Lower lobe of right lung (tissue), 2 donors: Measurements from ENCODE around the gene ENPP3. TPM values are rescaled to one million over a fixed set of nuclear protein-coding genes. Genes with fewer than 3 reads are reported as not detected.

Experiments
- ATAC-seq, 2 donors: fragments of 200-7000 bp; cut with Tn5 transposase; one replicate each; pipeline ENCODE4 v1.9.1; 2020 to 2022; ENCODE audit warnings: mild to moderate bottlenecking in 2 of 2, moderate library complexity in 2 of 2
- DNase-seq: peaks from one replicate; pipeline ENCODE4 v3.0.0-alpha.2; 2020
- H3K27ac ChIP-seq: fragments of 200-600 bp; one replicate; pipeline ENCODE4 v1.8.0; 2022
- H3K27me3 ChIP-seq: fragments of 200-600 bp; one replicate; pipeline ENCODE4 v1.8.0; 2022; ENCODE audit warnings: low read depth
- H3K36me3 ChIP-seq: fragments of 200-600 bp; one replicate; pipeline ENCODE4 v1.8.0; 2022; ENCODE audit warnings: mild to moderate bottlenecking
- H3K4me1 ChIP-seq: fragments of 200-600 bp; one replicate; pipeline ENCODE4 v1.8.0; 2022
- H3K4me3 ChIP-seq: fragments of 200-600 bp; one replicate; pipeline ENCODE4 v1.8.0; 2022; ENCODE audit warnings: mild to moderate bottlenecking
- H3K9me3 ChIP-seq: fragments of 200-600 bp; one replicate; pipeline ENCODE4 v1.8.0; 2022
- intact Hi-C: fragments of 100-400 bp; cut with DNase I; formaldehyde crosslinking; loops from one replicate; pipeline ENCODE4 v1.11.0; 2022
- total RNA-seq: library from RNA; stranded (reverse); fragmentation: NEBNext Ultra II Directional; extraction: Animal tissue kit (Norgen Biotek cat#: 25700); gene quantifications from one replicate; pipeline ENCODE4 v1.2.1, GENCODE V29; 2021
- TF ChIP-seq, protein P1 (sequence below): fragments of 200-600 bp; IDR thresholded peaks from one replicate; pipeline ENCODE4 v1.8.0; 2022; ENCODE audit warnings: antibody characterized with exemption, mild to moderate bottlenecking
- donor health status: DM: no; HTN: yes; CAD: no; lungs with severe emphysema.

Gene ENPP3
- total RNA-seq, 1 donor from 2014 or later, result 1.7 TPM

DNA sequence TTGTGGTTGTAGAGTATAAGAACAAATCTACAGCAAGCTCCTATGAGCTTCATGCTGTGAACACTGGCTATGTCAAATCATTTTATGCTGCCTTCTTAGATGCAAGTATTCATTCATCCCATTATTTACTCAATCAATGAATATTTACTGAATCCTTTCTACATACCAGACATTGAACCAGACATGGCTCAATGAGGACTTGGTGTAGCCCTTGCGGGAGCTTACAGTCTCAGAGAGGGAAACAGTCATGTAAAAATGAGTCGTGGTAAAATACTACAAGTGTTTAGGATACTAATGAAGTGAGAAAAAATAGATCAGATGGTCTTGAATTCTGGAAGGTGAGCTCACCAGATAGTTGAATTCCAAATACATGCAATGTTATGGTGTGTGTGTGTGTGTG, 125.9 kb downstream of the ENPP3 start:
- no peak for DNase-seq
- H3K36me3 ChIP-seq, result no peaks in the 10 kb centered on the region
- no peak overlapping the region for H3K27ac ChIP-seq
- no peak for ATAC-seq
- TF ChIP-seq, protein P1, sequence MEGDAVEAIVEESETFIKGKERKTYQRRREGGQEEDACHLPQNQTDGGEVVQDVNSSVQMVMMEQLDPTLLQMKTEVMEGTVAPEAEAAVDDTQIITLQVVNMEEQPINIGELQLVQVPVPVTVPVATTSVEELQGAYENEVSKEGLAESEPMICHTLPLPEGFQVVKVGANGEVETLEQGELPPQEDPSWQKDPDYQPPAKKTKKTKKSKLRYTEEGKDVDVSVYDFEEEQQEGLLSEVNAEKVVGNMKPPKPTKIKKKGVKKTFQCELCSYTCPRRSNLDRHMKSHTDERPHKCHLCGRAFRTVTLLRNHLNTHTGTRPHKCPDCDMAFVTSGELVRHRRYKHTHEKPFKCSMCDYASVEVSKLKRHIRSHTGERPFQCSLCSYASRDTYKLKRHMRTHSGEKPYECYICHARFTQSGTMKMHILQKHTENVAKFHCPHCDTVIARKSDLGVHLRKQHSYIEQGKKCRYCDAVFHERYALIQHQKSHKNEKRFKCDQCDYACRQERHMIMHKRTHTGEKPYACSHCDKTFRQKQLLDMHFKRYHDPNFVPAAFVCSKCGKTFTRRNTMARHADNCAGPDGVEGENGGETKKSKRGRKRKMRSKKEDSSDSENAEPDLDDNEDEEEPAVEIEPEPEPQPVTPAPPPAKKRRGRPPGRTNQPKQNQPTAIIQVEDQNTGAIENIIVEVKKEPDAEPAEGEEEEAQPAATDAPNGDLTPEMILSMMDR, result no peak
- H3K9me3 ChIP-seq, result no peaks in the 10 kb centered on the region
- intact Hi-C loops, result no loop called here
- no peaks in the 10 kb centered on the region for H3K4me1 ChIP-seq
- no peaks in the 10 kb centered on the region for H3K27me3 ChIP-seq
- no peak overlapping the region for H3K4me3 ChIP-seq

DNA sequence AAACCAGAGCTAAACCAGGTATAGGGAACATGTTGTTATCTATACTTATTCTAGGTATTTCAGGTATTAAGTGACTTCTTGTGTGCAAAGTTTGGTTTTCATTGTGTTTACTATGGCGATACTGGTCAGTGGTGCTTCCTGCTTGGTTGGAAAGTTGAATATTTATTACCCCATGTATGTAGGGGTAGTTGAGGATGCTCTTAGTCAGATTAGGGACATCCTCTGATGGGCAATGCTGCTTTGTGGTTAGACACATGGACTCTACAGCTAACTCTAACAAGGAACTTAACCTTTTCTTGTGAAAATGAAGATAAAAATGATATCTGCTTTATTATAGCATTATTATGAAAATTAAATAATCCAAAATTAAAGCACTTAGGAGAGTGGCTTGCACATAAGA, 126.6 kb downstream of the ENPP3 start:
- no peaks in the 10 kb centered on the region for H3K27me3 ChIP-seq
- H3K9me3 ChIP-seq, result no peaks in the 10 kb centered on the region
- intact Hi-C loops, result no loop called here
- no peak overlapping the region for H3K27ac ChIP-seq
- TF ChIP-seq, protein P1, result no peak
- no peaks in the 10 kb centered on the region for H3K4me1 ChIP-seq
- no peak overlapping the region for H3K4me3 ChIP-seq
- DNase-seq (no peak), ATAC-seq (no peak)
- H3K36me3 ChIP-seq, result no peaks in the 10 kb centered on the region

DNA sequence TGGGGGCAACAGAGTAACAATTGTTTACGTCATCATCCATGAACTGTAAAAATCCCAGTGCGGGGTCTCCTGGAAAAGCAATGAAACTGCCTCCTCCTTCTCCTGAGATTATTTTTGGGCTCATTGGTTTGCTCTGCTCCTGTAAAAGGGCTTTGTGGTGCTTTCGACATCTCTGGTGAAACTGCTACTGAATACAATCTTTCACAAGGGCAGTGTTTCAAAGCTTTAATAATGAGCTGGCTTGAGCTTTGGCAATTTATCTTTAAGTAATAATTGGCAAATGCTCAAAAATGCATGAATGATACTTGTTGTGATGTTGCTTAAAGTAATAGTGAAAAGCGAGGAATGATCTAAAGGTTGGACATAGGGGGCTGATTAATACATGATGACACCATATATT, 127.2 kb downstream of the ENPP3 start:
- TF ChIP-seq, protein P1, result no peak

DNA sequence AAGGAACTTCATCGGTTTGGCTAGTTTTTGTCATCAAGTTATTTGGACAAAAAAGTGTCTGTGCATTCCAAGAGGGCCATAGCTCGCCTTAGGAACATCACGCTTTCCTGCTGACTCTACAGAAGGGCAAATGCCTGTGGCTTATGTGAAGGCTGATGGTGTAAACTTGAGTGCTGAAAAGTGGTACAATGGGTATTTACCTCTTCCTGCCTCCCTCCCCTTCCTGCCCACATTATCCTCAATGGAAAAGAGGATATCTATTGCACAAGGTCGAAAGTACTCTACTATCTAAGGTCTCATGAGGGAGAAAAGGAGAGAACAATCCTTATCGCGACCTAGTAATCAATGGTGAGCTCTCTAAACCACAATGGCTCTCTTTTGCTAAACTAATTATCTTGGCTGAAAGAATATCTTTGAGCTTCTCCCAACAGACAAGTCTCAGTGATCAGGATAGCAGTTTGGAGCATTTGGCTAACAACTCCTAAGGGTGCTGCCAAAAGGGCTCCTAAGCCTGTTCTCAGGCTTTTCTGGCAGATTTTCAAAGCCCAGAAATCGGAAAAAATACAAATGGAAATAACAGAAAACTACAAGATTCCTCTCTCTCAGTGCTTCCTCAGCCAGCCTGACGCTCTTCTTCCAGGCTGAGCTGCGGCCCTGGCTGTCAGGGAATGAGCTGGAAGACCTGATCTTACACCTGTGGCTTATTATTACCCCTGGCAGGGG, 128.1 kb downstream of the ENPP3 start:
- Histone ChIP-seq H3K4me3 (no peak overlapping the region), H3K4me1 (no peaks in the 10 kb centered on the region), H3K9me3 (no peaks in the 10 kb centered on the region), H3K27me3 (no peaks in the 10 kb centered on the region), H3K27ac (no peak overlapping the region), H3K36me3 (no peaks in the 10 kb centered on the region)
- TF ChIP-seq, protein P1, result no peak
- no peak for DNase-seq
- intact Hi-C loops, result no loop called here
- ATAC-seq, result no peak

More for the DNA sequence above, 127.2 kb downstream of the ENPP3 start:
- H3K9me3 ChIP-seq, result no peaks in the 10 kb centered on the region
- no peaks in the 10 kb centered on the region for H3K27me3 ChIP-seq
- H3K36me3 ChIP-seq, result no peaks in the 10 kb centered on the region
- no peak overlapping the region for H3K27ac ChIP-seq
- intact Hi-C loops, result no loop called here
- H3K4me3 ChIP-seq, result no peak overlapping the region
- DNase-seq, result no peak
- H3K4me1 ChIP-seq, result no peaks in the 10 kb centered on the region
- no peak for ATAC-seq

DNA sequence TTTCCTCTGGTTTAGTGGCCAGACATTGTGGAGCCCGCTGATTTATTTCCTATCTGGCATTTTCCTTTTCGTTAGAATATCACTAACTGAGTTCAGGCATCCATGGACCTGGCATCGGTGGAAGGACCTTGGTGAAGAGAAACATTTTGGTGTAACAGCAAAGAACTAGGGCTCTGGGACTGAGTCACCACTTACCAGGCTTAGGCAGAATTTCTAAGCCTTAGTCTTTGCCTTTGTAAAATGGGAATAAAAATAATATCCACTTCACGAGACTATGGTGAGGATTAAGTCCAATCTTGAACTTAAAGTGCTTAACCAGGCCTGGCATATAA, 128.7 kb downstream of the ENPP3 start:
- Histone ChIP-seq H3K4me3 (no peak overlapping the region), H3K27ac (no peak overlapping the region), H3K4me1 (no peaks in the 10 kb centered on the region), H3K36me3 (no peaks in the 10 kb centered on the region), H3K9me3 (no peaks in the 10 kb centered on the region), H3K27me3 (no peaks in the 10 kb centered on the region)
- TF ChIP-seq, protein P1, result no peak
- DNase-seq (no peak), ATAC-seq (no peak)
- intact Hi-C loops, result no loop called here

DNA sequence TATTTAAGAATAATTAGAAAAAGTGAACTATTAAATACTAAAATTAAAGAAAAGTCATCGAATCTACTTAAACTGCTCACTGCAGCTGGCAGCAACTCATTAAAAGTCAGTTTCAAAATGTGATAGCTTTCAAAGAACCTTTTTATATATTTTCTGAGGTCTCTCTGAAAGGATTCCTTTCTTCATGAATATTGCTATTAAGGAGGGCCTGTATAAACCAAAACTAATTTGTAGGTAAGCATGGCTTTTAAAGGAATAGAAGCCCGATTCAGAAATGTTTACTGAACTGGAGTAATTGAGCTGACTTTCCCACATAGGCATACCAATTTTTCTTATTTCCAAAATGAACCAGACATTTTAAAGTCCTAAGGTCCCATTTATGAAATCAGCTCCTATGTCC, 129.5 kb downstream of the ENPP3 start:
- DNase-seq (no peak), ATAC-seq (no peak)
- TF ChIP-seq, protein P1, result no peak
- Histone ChIP-seq H3K27me3 (no peaks in the 10 kb centered on the region), H3K27ac (no peak overlapping the region), H3K36me3 (no peaks in the 10 kb centered on the region), H3K9me3 (no peaks in the 10 kb centered on the region), H3K4me3 (no peak overlapping the region), H3K4me1 (no peaks in the 10 kb centered on the region)
- intact Hi-C loops, result no loop called here
